H7 (cell line): ENCODE results near the gene SSNA1. TPM values are rescaled to one million over a fixed set of nuclear protein-coding genes. Genes with fewer than 3 reads are reported as not detected.

Source experiments
- DNase-seq: peaks from one replicate; pipeline ENCODE4 v3.0.0; 2012
- H3K27me3 ChIP-seq: 2 replicates; pipeline ENCODE4 v1.6.0; 2011; ENCODE audit warnings: mild to moderate bottlenecking, low read length; ENCODE audit not compliant: control insufficient read depth, insufficient read depth
- H3K36me3 ChIP-seq: replicated peaks from 2 replicates; pipeline ENCODE4 v1.5.1; 2011; ENCODE audit warnings: low read length; ENCODE audit not compliant: control insufficient read depth, insufficient read depth
- H3K4me3 ChIP-seq: 2 replicates; pipeline ENCODE4 v1.5.1; 2011; ENCODE audit warnings: low read depth, mild to moderate bottlenecking, control low read depth, low read length, moderate library complexity; ENCODE audit not compliant: insufficient read depth
- total RNA-seq: library from RNA; depleted of rRNA; stranded (reverse); fragments of >200 nt; shearing (Covaris generic); gene quantifications from 2 replicates; pipeline ENCODE4 v1.2.3, GENCODE V29; 2014

Gene SSNA1
- total RNA-seq, 1 experiment from 2014 or later: 143 TPM

DNA sequence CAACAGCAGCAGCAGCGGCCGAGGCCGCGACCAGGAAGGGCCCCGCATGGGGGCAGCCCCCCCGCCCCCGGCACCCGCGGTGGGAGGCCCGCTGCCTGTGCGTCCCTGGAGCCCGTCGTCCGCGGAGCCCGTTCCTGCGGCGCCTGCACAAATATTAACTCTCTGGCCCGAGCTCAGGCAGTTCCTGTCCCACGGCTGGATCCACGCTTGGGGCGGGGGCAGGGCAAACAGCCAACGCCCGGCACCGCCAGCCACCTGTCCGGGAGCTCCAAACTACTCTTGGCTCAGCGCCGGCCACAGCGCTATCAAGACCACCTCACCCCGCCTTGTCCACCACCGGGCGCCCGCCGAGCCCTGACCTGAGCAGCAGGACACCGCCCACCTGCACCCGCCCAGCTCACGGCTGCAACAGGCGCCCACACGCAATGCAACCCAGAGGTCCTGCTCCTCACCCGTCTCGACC is 18.5 kb upstream of the SSNA1 start, which contains the start of gene LRRC26:
TSS of gene LRRC26 (minus strand) at position 156 of the 463 bp plus-strand sequence. CDS start at position 48, 108 bp downstream.
- DNase-seq: no peak
- peaks cover 53% of the 10 kb centered on the region for H3K27me3 ChIP-seq
- no peaks in the 10 kb centered on the region for H3K36me3 ChIP-seq
- peak within 1 kb of the TSS; percentile 50 for H3K4me3 ChIP-seq

DNA sequence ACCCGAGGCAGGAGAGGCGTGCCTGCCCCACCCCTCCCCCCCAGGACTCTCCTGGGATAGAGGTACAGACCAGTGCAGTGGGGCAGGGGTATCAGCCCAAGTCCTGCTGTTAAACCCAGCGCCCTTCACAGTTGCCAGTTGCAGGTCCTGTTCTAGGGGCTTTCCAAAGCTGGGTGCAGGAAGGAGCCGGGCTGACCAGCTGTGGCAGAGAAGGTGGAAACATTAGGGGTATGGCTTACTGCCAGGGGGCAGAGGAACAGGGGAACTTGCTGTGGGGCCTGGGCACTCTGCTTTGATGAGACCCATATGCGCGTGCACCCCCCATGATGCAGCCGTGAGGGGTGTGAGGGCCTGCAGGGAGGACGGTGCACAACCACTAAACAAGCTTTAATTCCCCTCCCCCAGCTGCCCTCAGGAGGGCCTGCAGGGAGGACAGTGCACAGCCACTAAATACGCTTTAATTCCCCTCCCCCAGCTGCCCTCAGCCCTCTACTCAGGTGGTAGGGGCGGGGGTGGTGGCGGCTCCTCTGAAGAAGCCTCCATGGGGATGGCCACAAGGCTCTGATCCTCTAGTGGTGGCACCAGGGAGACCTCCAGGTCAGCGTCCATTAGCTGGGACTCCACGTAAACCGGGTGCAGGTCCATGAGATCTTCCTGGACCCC is 17.9 kb upstream of the SSNA1 start:
- Histone ChIP-seq H3K4me3 (no peak overlapping the region), H3K27me3 (peaks cover 51% of the 10 kb centered on the region), H3K36me3 (no peaks in the 10 kb centered on the region)
- peak; percentile 76 for DNase-seq

DNA sequence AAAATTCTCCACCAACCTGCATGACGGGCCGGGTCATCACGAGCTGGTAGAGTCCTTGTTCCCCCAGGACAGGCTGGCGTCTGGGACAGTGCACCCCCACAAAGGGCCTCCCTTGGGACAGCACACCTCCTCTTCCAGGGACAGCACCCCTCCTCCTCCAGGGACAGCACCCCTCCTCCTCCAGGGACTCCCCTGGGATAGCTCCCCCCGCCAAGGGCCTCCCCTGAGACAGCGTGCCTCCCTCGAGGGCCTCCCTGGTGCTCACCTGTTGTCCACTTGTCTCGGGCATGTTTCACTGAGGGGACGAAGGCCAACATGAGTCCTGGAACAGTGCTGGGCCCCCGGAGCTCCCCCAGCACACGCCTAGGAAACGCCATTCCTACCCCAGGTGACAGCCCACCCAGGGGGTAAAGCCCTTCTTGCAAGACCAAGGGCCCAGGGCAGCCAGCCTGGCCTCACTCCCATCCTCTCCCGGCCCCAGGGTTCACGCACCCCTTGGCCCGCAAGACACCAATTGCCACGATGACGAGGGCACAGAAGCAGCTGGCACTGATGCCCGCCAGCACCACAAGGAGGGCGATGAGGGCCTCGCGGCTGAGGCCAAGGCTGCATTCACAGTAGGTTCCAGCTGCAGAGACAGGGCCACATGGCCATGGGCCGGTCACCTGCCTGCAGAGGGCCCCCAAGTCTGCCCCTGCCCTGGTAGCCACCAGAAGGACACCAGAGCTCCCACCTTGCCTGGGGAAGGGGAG is 17.2 kb upstream of the SSNA1 start:
- Histone ChIP-seq H3K27me3 (peaks cover 46% of the 10 kb centered on the region), H3K36me3 (no peaks in the 10 kb centered on the region), H3K4me3 (no peak overlapping the region)
- DNase-seq: peak; percentile 76

DNA sequence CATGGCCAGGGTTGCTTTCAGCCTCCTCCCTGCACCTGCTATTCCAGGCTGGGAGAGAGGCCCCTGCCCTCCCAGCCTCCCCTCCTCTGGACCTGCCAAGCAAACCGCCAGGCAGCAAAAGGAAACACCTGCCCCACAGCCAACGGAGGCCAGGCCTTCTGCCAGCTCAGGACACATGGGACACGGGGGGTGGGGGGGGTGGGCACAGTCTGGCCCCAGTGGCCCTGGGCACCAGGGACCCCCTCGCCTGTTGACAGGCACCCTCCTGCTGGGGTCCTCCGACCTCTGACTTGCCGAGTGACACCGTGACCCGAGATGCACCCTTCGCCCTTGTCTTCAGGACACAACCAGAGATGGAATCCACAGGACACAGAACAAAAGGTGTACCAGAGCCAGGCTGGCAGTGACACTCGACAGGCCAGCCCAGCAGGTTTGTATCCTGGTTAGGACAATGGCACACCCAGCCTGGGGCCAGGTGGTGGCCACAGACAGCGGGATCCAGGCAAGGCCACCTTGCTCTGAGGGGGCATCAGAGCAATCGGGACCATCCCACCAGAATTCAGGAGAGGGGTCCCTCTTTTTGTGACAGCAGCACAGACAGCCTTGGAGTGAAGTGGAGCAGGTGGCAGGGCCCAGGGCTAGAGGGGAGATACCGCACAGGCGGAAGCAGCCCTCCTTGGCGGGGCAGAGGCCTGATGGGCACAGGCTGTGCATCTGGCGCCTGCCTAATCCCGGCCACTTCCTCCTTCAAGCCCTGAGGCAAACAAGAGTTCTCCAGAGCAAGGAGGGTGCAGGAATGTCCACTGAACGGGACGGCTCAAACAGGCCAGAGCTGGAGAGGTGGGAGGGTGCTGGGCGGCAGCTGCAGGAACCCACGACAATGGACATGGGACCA is 15.3 kb upstream of the SSNA1 start:
- DNase-seq: peak; percentile 72
- Histone ChIP-seq H3K27me3 (peaks cover 29% of the 10 kb centered on the region), H3K36me3 (no peaks in the 10 kb centered on the region), H3K4me3 (no peak overlapping the region)

DNA sequence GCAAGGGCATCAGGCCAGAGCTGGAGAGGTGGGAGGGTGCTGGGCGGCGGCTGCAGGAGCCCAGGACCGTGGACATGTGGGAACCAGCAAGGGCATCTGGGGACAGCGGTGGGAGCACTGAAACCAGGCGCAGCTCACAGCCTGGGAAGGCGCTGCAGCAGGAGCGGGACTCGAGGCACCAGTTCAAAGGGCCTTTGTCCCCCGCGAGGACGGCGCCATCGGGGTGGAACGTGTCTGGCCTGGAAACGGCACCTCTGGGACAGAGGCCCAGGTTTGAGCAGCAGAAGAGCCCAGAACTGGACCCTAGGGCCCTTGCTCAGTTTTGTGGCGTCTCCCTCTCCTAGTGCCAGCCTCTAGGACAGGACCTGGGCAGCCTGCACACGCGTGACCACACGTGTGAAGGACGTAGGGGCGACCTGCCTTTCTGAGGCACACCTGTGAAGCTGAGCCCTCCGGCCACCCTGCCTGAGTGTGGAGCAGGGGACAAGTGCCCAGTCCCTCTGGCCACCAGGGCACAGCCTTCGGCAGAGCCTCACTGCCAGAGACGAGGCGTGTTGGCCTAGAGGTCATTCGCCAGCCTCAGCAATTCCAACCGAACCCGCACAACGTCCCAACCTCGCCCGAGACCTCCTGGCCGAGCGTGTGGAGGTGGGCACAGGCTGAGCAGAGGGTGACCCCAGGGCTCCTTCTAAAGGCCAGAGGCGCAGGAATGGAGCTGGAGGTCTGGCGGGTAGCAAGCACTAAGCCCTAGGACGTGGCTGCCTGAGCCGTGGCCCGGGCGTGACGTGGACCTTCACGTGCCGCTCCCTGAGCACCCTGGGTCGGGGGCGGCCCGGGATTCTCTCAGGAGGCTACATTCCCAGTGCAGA is 14.4 kb upstream of the SSNA1 start:
- peak; percentile 64 for DNase-seq
- no peak overlapping the region for H3K4me3 ChIP-seq
- H3K27me3 ChIP-seq: peaks cover 20% of the 10 kb centered on the region
- H3K36me3 ChIP-seq: no peaks in the 10 kb centered on the region

DNA sequence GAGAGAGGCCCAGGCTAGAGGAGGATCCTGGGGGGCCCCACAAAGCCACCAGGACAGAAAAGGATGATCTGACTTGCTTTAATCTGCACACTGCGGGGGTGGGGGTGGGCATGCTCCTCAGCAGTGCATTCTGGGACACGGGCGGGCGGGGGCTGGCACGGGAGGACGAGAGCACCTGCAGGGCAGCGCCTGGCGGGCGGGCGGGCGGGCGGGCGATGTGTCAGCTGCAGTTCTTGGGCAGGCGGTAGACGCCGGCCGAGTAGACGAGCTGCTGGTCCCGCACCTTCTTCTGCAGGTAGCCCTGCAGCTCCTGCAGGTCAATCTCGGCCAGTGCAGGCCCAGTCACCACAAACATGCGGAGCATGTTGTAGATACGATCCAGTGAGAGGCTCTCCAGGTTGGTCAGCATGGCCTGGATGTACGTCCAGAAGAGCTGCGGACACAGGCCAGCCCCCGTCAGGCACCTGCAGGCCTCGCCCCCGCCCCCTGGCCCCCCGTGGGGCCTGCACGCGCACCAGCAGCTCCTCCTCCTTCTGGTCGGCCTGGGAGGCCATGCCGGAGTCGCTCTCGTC is 13.7 kb upstream of the SSNA1 start:
- DNase-seq: peak; percentile 93
- Histone ChIP-seq H3K27me3 (peaks cover 12% of the 10 kb centered on the region), H3K36me3 (no peaks in the 10 kb centered on the region; the same call in 1 of the 2 replicates), H3K4me3 (no peak overlapping the region)

DNA sequence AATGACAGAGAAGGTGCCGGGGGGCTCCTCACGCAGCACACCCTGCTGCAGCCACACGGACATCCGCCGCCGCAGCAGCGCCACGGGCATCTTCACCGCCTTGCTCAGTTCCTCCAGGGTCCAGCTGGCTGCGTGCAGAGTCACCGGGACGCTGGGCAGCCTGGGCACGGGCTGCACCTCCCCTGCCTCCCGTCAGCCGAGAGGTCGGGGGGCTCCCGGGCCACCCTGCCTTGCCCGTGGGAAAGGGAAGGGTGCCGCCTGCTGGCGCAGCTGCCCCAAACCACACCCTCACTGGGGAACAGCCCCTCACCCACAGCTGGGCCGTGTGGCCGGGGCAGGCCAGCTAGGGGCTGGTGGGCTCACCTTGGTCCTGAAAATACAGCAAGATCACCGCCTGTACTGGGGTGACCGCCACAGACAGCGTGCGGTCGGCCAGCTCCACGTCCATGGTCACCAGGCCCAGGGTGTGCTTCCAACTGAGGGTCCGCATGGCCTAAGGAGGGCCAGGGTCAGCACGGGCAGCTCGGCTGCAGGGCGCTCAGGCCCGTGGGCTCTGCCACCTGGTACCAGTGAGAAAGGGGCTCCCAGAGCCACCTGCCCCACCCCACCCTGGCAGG is 13.0 kb upstream of the SSNA1 start:
- peaks cover 6% of the 10 kb centered on the region for H3K27me3 ChIP-seq
- DNase-seq: peak; percentile 96
- H3K36me3 ChIP-seq: peaks cover 3% of the 10 kb centered on the region
- H3K4me3 ChIP-seq: no peak overlapping the region

DNA sequence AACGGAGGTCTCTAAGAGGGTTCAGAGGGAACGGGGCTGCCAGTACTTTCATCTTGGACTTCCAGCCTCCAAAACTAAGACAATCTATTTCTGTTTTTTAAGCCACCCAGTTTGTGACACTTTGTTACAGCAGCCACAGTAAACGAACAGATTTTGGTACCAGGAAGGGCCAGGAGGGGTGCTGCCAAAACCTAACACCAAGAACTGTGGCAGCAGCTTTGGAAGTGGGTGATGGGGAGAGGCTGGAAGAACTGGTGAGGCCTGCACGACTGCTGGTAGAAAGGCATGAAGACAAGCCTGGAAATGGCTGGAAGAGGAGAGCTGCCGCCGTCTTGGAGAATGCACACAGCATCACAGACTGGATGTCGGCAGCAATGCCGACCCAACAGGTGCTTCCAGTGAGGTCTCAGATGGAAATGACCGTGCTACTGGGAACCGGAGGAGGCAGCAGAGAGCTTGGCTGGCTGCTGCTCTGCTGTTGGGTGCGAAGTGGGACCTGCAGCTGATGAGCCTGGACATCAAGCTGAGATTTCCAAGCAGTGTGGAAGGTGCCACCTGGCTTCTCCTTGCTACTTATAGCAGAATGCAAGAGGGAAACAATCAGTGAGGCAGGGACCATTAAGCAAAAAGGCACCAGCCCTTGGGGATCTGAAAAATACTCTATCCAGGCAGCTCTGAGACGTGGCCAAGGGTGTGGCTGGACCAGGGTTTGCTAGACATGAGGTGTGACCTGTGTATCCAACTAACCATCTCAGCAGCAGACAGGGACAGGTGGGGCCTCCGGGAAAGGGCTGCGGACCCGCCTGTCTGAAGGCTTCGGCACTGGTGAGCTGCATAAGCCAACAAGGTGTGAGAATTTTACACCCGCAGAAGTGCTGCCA is 11.9 kb upstream of the SSNA1 start:
- Histone ChIP-seq H3K4me3 (no peak overlapping the region), H3K36me3 (peaks cover 3% of the 10 kb centered on the region), H3K27me3 (no peaks in the 10 kb centered on the region)
- peak; percentile 93 for DNase-seq

DNA sequence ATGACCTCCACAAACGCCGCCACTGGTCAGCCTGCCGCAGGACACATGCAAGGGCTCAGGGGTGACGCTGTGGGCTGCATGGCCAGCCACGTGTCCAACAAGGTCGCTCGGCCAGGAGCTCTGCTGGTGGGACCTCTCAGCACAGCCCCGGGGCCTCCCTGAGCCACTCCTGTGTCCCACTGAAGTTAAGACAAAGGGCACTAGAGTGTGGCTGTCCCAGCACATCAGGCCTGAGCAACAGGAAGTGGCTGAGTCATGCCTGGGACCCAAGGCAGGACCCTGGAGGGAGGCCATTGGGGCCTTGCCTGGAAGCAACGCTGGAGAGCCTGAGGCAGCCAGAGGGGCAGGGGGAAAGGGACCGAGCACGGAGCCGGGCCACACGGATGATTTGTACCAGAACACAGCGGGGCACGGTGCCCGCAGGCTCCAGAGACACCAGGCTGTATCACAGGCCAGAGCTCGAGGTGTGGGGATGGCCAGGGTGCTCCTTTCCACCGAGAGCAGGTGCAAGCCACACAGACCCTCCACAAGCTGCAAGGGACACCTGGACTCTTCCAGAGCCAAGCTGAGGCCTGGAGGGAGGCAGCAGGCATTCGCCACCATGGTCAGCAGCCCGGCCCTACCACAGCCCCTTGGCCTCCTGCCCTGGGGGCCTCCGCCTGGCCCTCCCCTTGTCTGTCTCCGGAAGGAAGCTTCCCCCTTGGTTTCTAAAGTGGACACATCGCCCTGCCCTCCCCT is 10.1 kb upstream of the SSNA1 start:
- no peak overlapping the region for H3K4me3 ChIP-seq
- peaks cover 3% of the 10 kb centered on the region for H3K36me3 ChIP-seq
- DNase-seq: no peak
- H3K27me3 ChIP-seq: no peaks in the 10 kb centered on the region

DNA sequence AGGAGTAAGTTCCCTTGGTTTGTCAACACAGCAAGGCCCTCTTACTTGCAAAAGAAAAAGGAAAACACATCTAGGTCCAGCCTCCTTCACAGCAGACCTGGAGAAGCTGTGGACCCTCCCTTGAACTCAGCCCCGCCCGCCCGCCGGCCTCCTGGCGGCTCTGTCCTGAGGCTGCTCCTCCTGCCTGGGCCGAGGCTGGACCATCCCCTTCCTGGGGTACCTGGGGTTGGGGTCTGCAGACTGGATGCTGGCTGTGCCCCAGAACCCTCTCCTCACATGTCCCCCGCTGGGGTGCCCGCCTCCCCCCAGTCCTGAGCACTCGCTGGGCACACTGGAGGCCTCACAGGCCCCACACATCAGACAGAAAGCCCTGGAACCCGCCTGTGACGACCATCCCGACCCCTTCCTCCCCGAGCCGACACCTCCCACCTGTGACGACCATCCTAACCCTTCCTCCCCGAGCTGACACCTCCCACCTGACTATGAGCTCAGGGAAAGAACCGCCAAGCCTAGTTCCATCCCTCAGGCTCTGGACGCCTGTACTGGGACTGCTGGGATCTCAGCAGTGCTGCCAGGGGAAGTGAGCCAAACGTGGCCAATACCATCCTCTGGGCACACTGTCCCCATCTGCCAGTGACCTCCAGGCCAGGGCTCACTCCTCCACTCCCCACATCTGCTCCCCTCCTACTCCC is 9.4 kb upstream of the SSNA1 start:
- peak; percentile 56 for DNase-seq
- no peaks in the 10 kb centered on the region for H3K27me3 ChIP-seq
- H3K4me3 ChIP-seq: no peak overlapping the region
- peaks cover 5% of the 10 kb centered on the region for H3K36me3 ChIP-seq

DNA sequence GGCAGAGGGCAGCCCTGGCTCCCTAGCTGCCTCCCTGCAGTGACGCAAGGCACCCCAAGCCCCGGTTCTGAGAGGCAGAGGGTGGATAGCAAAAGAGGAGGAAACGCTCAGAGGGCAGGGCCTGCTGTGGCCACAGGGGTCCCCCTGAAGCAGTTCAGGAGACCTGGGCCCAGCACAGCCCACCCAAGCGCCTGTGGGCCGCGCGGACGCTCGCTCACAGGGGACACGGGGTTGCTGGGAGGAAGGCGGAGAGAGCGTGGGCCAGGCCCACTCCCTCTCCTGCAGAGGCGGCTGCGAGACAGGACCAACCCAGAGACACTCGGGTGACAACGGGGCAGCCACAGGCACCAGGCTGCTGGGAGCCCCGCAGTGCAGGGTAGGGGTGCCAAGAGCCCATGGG is 8.7 kb upstream of the SSNA1 start:
- peak; percentile 60 for DNase-seq
- Histone ChIP-seq H3K4me3 (no peak overlapping the region), H3K36me3 (peaks cover 5% of the 10 kb centered on the region), H3K27me3 (no peaks in the 10 kb centered on the region)
